PC-9 (cell line): Measurements from ENCODE around the gene ZFAND3.

Experiments used
- EZH2 ChIP-seq: fragments of 200-600 bp; sonication (generic); IDR thresholded peaks from 2 replicates; pipeline ENCODE4 v1.8.0; 2017; ENCODE audit warnings: antibody characterized with exemption, low read depth
- TF ChIP-seq, protein P1 (sequence below): fragments of 200-600 bp; sonication (generic); conservative IDR thresholded peaks from 2 replicates; pipeline ENCODE4 v1.6.1; 2017; ENCODE audit warnings: mixed run types, antibody characterized with exemption, mild to moderate bottlenecking, moderate library complexity

DNA sequence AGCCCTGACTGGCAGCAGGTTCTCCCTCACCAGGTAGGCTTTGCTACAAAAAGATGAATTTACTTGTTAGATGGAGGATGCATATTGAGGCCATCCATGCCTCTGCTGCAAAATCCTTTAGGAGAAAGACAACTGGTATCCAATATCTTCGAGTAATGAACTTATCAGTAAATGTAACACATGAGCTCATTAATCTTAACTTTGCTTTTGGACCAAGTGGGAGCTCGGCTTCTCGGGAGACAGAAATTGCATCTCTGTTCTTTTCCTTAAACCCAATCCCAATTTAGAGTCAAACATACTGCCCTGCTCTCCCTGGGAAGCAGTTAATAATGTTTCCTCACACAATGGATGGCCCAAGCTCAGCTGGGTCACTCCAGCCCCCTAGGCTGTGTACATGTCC is 330.5 kb downstream of the ZFAND3 start:
- TF ChIP-seq, protein P1, sequence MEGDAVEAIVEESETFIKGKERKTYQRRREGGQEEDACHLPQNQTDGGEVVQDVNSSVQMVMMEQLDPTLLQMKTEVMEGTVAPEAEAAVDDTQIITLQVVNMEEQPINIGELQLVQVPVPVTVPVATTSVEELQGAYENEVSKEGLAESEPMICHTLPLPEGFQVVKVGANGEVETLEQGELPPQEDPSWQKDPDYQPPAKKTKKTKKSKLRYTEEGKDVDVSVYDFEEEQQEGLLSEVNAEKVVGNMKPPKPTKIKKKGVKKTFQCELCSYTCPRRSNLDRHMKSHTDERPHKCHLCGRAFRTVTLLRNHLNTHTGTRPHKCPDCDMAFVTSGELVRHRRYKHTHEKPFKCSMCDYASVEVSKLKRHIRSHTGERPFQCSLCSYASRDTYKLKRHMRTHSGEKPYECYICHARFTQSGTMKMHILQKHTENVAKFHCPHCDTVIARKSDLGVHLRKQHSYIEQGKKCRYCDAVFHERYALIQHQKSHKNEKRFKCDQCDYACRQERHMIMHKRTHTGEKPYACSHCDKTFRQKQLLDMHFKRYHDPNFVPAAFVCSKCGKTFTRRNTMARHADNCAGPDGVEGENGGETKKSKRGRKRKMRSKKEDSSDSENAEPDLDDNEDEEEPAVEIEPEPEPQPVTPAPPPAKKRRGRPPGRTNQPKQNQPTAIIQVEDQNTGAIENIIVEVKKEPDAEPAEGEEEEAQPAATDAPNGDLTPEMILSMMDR, result no peak
- TF ChIP-seq EZH2, result no peak
